Measurements from ENCODE around the gene SDK1.
"Not testable (repeated sequence)": the region's sequence is repeated elsewhere in the genome, so short reads cannot be mapped to it uniquely, and the experiment has no call there.

SDK1 gene

GRCh38 chr7:4288791-4289394 lies 987.8 kb downstream of the SDK1 start:
- Histone ChIP-seq H3K9me3 (ENCODE audit: control insufficient read depth, low read length) (no peaks in the 10 kb centered on the region), H3K27me3 (ENCODE audit: control insufficient read depth, insufficient read depth, low read length) (no peaks in the 10 kb centered on the region), H3K4me1 (ENCODE audit: control insufficient read depth, insufficient read depth, low read length) (no peaks in the 10 kb centered on the region), H3K9ac (ENCODE audit: low read length) (no peak overlapping the region), H3K36me3 (ENCODE audit: control insufficient read depth, insufficient read depth, low read length) (no peaks in the 10 kb centered on the region), H3K4me3 (ENCODE audit: low read length) (no peak overlapping the region)

GRCh38 chr7:4297165-4297917 lies 996.3 kb downstream of the SDK1 start:
- H3K4me1 ChIP-seq (ENCODE audit: control insufficient read depth, insufficient read depth, low read length), result no peaks in the 10 kb centered on the region
- H3K9me3 ChIP-seq (ENCODE audit: control insufficient read depth, low read length), result no peaks in the 10 kb centered on the region
- H3K9ac ChIP-seq (ENCODE audit: low read length), result no peak overlapping the region
- H3K4me3 ChIP-seq (ENCODE audit: low read length), result no peak overlapping the region
- no peaks in the 10 kb centered on the region for H3K27me3 ChIP-seq (ENCODE audit: control insufficient read depth, insufficient read depth, low read length)
- H3K36me3 ChIP-seq (ENCODE audit: control insufficient read depth, insufficient read depth, low read length), result no peaks in the 10 kb centered on the region

- Histone ChIP-seq H3K36me3 (ENCODE audit: control insufficient read depth, insufficient read depth, low read length) (no peaks in the 10 kb centered on the region), H3K9ac (ENCODE audit: low read length) (no peak overlapping the region), H3K27me3 (ENCODE audit: control insufficient read depth, insufficient read depth, low read length) (no peaks in the 10 kb centered on the region), H3K4me1 (ENCODE audit: control insufficient read depth, insufficient read depth, low read length) (no peaks in the 10 kb centered on the region), H3K4me3 (ENCODE audit: low read length) (no peak overlapping the region), H3K9me3 (ENCODE audit: control insufficient read depth, low read length) (no peaks in the 10 kb centered on the region)
Measured at GRCh38 chr7:4297918-4298219, 996.8 kb downstream of the SDK1 start.

GRCh38 chr7:4299431-4299830 lies 998.4 kb downstream of the SDK1 start:
- H3K4me1 ChIP-seq (ENCODE audit: control insufficient read depth, insufficient read depth, low read length), result no peaks in the 10 kb centered on the region
- H3K27me3 ChIP-seq (ENCODE audit: control insufficient read depth, insufficient read depth, low read length), result no peaks in the 10 kb centered on the region
- no peak overlapping the region for H3K4me3 ChIP-seq (ENCODE audit: low read length)
- no peak overlapping the region for H3K9ac ChIP-seq (ENCODE audit: low read length)
- H3K36me3 ChIP-seq (ENCODE audit: control insufficient read depth, insufficient read depth, low read length), result no peaks in the 10 kb centered on the region
- no peaks in the 10 kb centered on the region for H3K9me3 ChIP-seq (ENCODE audit: control insufficient read depth, low read length)

GRCh38 chr7:4302203-4302905 lies 1001.3 kb downstream of the SDK1 start:
- Histone ChIP-seq H3K4me3 (ENCODE audit: low read length) (no peak overlapping the region), H3K4me1 (ENCODE audit: control insufficient read depth, insufficient read depth, low read length) (no peaks in the 10 kb centered on the region), H3K27me3 (ENCODE audit: control insufficient read depth, insufficient read depth, low read length) (no peaks in the 10 kb centered on the region), H3K36me3 (ENCODE audit: control insufficient read depth, insufficient read depth, low read length) (no peaks in the 10 kb centered on the region), H3K9me3 (ENCODE audit: control insufficient read depth, low read length) (no peaks in the 10 kb centered on the region), H3K9ac (ENCODE audit: low read length) (no peak overlapping the region)

- Histone ChIP-seq H3K9me3 (ENCODE audit: control insufficient read depth, low read length) (no peaks in the 10 kb centered on the region), H3K4me3 (ENCODE audit: low read length) (no peak overlapping the region), H3K4me1 (ENCODE audit: control insufficient read depth, insufficient read depth, low read length) (no peaks in the 10 kb centered on the region), H3K27me3 (ENCODE audit: control insufficient read depth, insufficient read depth, low read length) (no peaks in the 10 kb centered on the region), H3K36me3 (ENCODE audit: control insufficient read depth, insufficient read depth, low read length) (no peaks in the 10 kb centered on the region), H3K9ac (ENCODE audit: low read length) (no peak overlapping the region)
Measured at GRCh38 chr7:4307316-4308204, 1006.5 kb downstream of the SDK1 start.

- no peak overlapping the region for H3K4me3 ChIP-seq (ENCODE audit: low read length)
- no peaks in the 10 kb centered on the region for H3K36me3 ChIP-seq (ENCODE audit: control insufficient read depth, insufficient read depth, low read length)
- no peaks in the 10 kb centered on the region for H3K9me3 ChIP-seq (ENCODE audit: control insufficient read depth, low read length)
- no peaks in the 10 kb centered on the region for H3K4me1 ChIP-seq (ENCODE audit: control insufficient read depth, insufficient read depth, low read length)
- no peaks in the 10 kb centered on the region for H3K27me3 ChIP-seq (ENCODE audit: control insufficient read depth, insufficient read depth, low read length)
- no peak overlapping the region for H3K9ac ChIP-seq (ENCODE audit: low read length)
Measured at GRCh38 chr7:4308205-4308590, 1007.1 kb downstream of the SDK1 start.

- not testable (repeated sequence) for H3K27me3 ChIP-seq (ENCODE audit: control insufficient read depth, insufficient read depth, low read length); H3K9ac ChIP-seq (ENCODE audit: low read length); H3K4me3 ChIP-seq (ENCODE audit: low read length); H3K4me1 ChIP-seq (ENCODE audit: control insufficient read depth, insufficient read depth, low read length); H3K36me3 ChIP-seq (ENCODE audit: control insufficient read depth, insufficient read depth, low read length); H3K9me3 ChIP-seq (ENCODE audit: control insufficient read depth, low read length)
Measured at GRCh38 chr7:4313911-4314310, 1012.9 kb downstream of the SDK1 start.

- not testable (repeated sequence) for H3K4me3 ChIP-seq (ENCODE audit: low read length); H3K36me3 ChIP-seq (ENCODE audit: control insufficient read depth, insufficient read depth, low read length); H3K9me3 ChIP-seq (ENCODE audit: control insufficient read depth, low read length); H3K27me3 ChIP-seq (ENCODE audit: control insufficient read depth, insufficient read depth, low read length); H3K4me1 ChIP-seq (ENCODE audit: control insufficient read depth, insufficient read depth, low read length); H3K9ac ChIP-seq (ENCODE audit: low read length)
Measured at GRCh38 chr7:4314316-4314715, 1013.3 kb downstream of the SDK1 start.

Data from mucosa of stomach (tissue), 1 donor.